ENCODE results near the gene STRN4. TPM values are rescaled to one million over a fixed set of nuclear protein-coding genes. Genes with fewer than 3 reads are reported as not detected.
"Not testable (repeated sequence)": the region's sequence is repeated elsewhere in the genome, so short reads cannot be mapped to it uniquely, and the experiment has no call there.

STRN4 gene
- total and polyA plus RNA-seq, 2 donors (not counting 1 experiment from before 2014, with no cell fraction given): 111 to 112 TPM

DNA sequence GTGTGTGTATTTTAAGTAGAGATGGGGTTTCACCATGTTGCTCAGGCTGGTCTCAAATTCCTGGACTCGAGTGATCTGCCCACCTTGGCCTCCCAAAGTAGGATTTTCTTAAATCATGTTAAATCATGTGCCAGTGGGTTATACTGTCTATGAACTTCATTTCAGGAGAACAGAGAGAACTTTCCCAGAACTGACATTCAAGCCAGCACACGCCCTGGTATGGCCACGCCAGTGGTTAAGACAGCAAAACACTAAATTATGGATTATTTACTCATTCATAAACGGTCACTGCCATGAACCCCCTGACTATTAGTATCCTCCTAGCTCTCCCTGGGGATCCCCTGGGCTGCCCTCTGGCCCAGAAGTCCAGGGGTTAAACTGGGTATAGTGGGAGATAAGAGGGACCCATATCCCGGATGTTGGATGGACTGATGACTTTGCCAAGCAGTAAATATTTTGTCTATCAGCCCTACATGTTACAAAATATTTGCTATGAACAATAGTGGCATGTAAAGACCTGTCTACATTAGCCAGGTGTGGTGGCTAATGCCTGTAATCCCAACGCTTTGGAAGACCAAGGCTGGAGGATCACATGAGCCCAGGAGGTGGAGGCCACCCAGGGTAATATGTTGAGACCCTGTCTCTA is 16.1 kb upstream of the STRN4 start:
- H3K79me2 ChIP-seq (ENCODE audit: control insufficient read depth, insufficient read depth, low read length): no peaks in the 10 kb centered on the region
- Mint-ChIP-seq H3K4me1 (peaks cover 4% of the 10 kb centered on the region), H3K4me3 (no peak overlapping the region), H3K27ac (no peak overlapping the region), H3K9me3 (ENCODE audit: insufficient read depth) (no peaks in the 10 kb centered on the region), H3K27me3 (no peaks in the 10 kb centered on the region)
- H2AFZ ChIP-seq (ENCODE audit: insufficient read depth, low read depth, low read length, poor library complexity, severe bottlenecking): no peak overlapping the region
- no peak for ATAC-seq (ENCODE audit: low read depth)
- H3K9me3 ChIP-seq (ENCODE audit: control extremely low read depth in 1 of 3, control insufficient read depth in 2 of 3, insufficient read depth in 1 of 3, low read length in 2 of 3): peaks cover 0 to 4% (median 0%) of the 10 kb centered on the region in 3 donors
- CTCF ChIA-PET: no interaction called here
- TF ChIP-seq EZH2 (IDR thresholded peaks at IDR 0.05; ENCODE audit: borderline replicate concordance, insufficient read depth, low read depth, low read length, poor library complexity, severe bottlenecking): no peak
- TF ChIP-seq, protein P1, sequence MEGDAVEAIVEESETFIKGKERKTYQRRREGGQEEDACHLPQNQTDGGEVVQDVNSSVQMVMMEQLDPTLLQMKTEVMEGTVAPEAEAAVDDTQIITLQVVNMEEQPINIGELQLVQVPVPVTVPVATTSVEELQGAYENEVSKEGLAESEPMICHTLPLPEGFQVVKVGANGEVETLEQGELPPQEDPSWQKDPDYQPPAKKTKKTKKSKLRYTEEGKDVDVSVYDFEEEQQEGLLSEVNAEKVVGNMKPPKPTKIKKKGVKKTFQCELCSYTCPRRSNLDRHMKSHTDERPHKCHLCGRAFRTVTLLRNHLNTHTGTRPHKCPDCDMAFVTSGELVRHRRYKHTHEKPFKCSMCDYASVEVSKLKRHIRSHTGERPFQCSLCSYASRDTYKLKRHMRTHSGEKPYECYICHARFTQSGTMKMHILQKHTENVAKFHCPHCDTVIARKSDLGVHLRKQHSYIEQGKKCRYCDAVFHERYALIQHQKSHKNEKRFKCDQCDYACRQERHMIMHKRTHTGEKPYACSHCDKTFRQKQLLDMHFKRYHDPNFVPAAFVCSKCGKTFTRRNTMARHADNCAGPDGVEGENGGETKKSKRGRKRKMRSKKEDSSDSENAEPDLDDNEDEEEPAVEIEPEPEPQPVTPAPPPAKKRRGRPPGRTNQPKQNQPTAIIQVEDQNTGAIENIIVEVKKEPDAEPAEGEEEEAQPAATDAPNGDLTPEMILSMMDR (IDR thresholded peaks at IDR 0.05): no peak
- H3K27ac ChIP-seq (ENCODE audit: low read length in 2 of 2): no peak overlapping the region
- no peak overlapping the region for H3K4me3 ChIP-seq (ENCODE audit: control extremely low read depth in 1 of 5, extremely low read depth in 1 of 5, insufficient read depth in 1 of 5, low read depth in 2 of 5, low read length in 4 of 5)
- H3K27me3 ChIP-seq (replicated peaks in 1 of 4; ENCODE audit: control extremely low read depth in 1 of 4, control insufficient read depth in 3 of 4, insufficient read depth in 4 of 4, low read length in 3 of 4): no peaks in the 10 kb centered on the region
- POLR2A ChIA-PET: no interaction called here
- H3K36me3 ChIP-seq (replicated peaks in 1 of 2; ENCODE audit: control extremely low read depth in 1 of 2, control insufficient read depth in 1 of 2, extremely low read depth in 1 of 2, insufficient read depth in 2 of 2, low read length in 1 of 2): no peaks in the 10 kb centered on the region
- no peak overlapping the region for H3K9ac ChIP-seq (ENCODE audit: low read length)
- H3K4me2 ChIP-seq (replicated peaks; ENCODE audit: low read depth, low read length, poor library complexity, severe bottlenecking): no peak overlapping the region
- H4K20me1 ChIP-seq (ENCODE audit: control insufficient read depth, insufficient read depth, low read length, poor library complexity, severe bottlenecking): peaks cover 8% of the 10 kb centered on the region
- peaks cover 0 to 3% of the 10 kb centered on the region in 2 donors for H3K4me1 ChIP-seq (ENCODE audit: control insufficient read depth in 2 of 2, insufficient read depth in 2 of 2, low read length in 2 of 2)
- 98% methylated on average over 3 of the region's 6 CpGs for WGBS (ENCODE audit: insufficient coverage)
- no peak for DNase-seq
- intact Hi-C loops (cut with micrococcal nuclease): no loop called here

DNA sequence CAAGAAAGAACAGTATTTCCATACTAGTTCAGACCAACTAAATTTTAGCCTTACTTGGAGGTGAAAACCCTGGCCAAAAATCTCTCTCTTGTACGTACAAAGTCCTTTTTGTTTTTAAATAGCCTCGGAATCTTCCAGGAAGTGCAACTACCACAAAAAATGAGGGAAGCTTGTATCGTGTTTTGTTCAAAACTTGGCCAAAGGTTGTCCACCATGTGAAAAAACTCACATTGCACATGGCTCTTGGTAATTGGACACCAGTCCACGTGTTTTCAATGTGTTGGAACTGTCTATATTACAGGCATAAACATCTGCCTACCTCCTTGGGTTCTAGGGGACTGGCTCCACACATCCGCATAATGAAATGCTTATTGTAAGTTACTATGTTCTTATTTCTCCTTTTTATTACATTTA is 15.2 kb upstream of the STRN4 start:
- no peak overlapping the region for H3K4me3 Mint-ChIP-seq
- no peaks in the 10 kb centered on the region for H3K9me3 Mint-ChIP-seq (ENCODE audit: insufficient read depth)
- no peak overlapping the region for H2AFZ ChIP-seq (ENCODE audit: insufficient read depth, low read depth, low read length, poor library complexity, severe bottlenecking)
- H3K27me3 ChIP-seq (replicated peaks in 1 of 4; ENCODE audit: control extremely low read depth in 1 of 4, control insufficient read depth in 3 of 4, insufficient read depth in 4 of 4, low read length in 3 of 4): no peaks in the 10 kb centered on the region
- no peak overlapping the region for H3K4me3 ChIP-seq (ENCODE audit: control extremely low read depth in 1 of 5, extremely low read depth in 1 of 5, insufficient read depth in 1 of 5, low read depth in 2 of 5, low read length in 4 of 5)
- no peak overlapping the region for H3K27ac Mint-ChIP-seq
- no peak overlapping the region for H3K9ac ChIP-seq (ENCODE audit: low read length)
- no peaks in the 10 kb centered on the region for H3K27me3 Mint-ChIP-seq
- peaks cover 0 to 5% of the 10 kb centered on the region in 2 donors for H3K4me1 ChIP-seq (ENCODE audit: control insufficient read depth in 2 of 2, insufficient read depth in 2 of 2, low read length in 2 of 2)
- H3K4me1 Mint-ChIP-seq: peaks cover 2% of the 10 kb centered on the region
- 91% methylated on average over 2 of the region's 5 CpGs for WGBS (ENCODE audit: insufficient coverage)
- ChIA-PET CTCF (interaction anchor here (1.3 kb wide), 1 partner anchor 79 kb away, joined by 10 read pairs; no protein-coding TSS in a partner anchor), POLR2A (no interaction called here)
- no peaks in the 10 kb centered on the region for H3K36me3 ChIP-seq (replicated peaks in 1 of 2; ENCODE audit: control extremely low read depth in 1 of 2, control insufficient read depth in 1 of 2, extremely low read depth in 1 of 2, insufficient read depth in 2 of 2, low read length in 1 of 2)
- intact Hi-C loops (cut with micrococcal nuclease): no loop called here
- peaks cover 0 to under 1% (median 0%) of the 10 kb centered on the region in 3 donors for H3K9me3 ChIP-seq (ENCODE audit: control extremely low read depth in 1 of 3, control insufficient read depth in 2 of 3, insufficient read depth in 1 of 3, low read length in 2 of 3)
- no peak overlapping the region for H3K27ac ChIP-seq (ENCODE audit: low read length in 2 of 2)
- no peak overlapping the region for H3K4me2 ChIP-seq (replicated peaks; ENCODE audit: low read depth, low read length, poor library complexity, severe bottlenecking)
- ATAC-seq (ENCODE audit: low read depth) (no peak), DNase-seq (no peak)
- H4K20me1 ChIP-seq (ENCODE audit: control insufficient read depth, insufficient read depth, low read length, poor library complexity, severe bottlenecking): peaks cover 15% of the 10 kb centered on the region
- peaks cover 8% of the 10 kb centered on the region for H3K79me2 ChIP-seq (ENCODE audit: control insufficient read depth, insufficient read depth, low read length)
- TF ChIP-seq, protein P1 (IDR thresholded peaks at IDR 0.05): no peak
- TF ChIP-seq EZH2 (IDR thresholded peaks at IDR 0.05; ENCODE audit: borderline replicate concordance, insufficient read depth, low read depth, low read length, poor library complexity, severe bottlenecking): no peak

DNA sequence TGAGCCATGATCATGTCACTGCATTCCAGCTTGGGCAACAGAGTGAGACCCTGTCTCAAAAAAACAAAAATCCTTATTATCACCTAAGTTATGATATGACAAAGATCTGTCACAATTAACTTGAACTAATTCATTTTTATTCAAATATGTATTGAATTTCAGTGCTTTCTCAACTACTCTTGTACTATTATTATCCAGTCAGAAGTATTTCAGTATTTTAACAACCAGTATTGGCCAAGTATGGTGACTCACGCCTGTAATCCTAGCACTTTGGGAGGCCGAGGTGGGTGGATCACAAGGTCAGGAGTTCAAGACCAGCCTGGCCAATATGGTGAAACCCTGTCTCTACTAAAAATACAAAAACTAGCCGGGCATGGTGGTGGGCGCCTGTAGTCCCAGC is 14.6 kb upstream of the STRN4 start:
- H3K4me3 Mint-ChIP-seq; H3K9ac ChIP-seq (ENCODE audit: low read length); H3K4me3 ChIP-seq (ENCODE audit: control extremely low read depth in 1 of 5, extremely low read depth in 1 of 5, insufficient read depth in 1 of 5, low read depth in 2 of 5, low read length in 4 of 5); H3K9me3 ChIP-seq (ENCODE audit: control extremely low read depth in 1 of 3, control insufficient read depth in 2 of 3, insufficient read depth in 1 of 3, low read length in 2 of 3); intact Hi-C loops (cut with micrococcal nuclease); ATAC-seq (ENCODE audit: low read depth); H3K4me1 ChIP-seq (ENCODE audit: control insufficient read depth in 2 of 2, insufficient read depth in 2 of 2, low read length in 2 of 2); H3K79me2 ChIP-seq (ENCODE audit: control insufficient read depth, insufficient read depth, low read length); H3K27me3 ChIP-seq (replicated peaks in 1 of 4; ENCODE audit: control extremely low read depth in 1 of 4, control insufficient read depth in 3 of 4, insufficient read depth in 4 of 4, low read length in 3 of 4); DNase-seq; H3K27ac Mint-ChIP-seq; H3K27ac ChIP-seq (ENCODE audit: low read length in 2 of 2); H3K4me1 Mint-ChIP-seq; H2AFZ ChIP-seq (ENCODE audit: insufficient read depth, low read depth, low read length, poor library complexity, severe bottlenecking); H3K4me2 ChIP-seq (replicated peaks; ENCODE audit: low read depth, low read length, poor library complexity, severe bottlenecking); H3K9me3 Mint-ChIP-seq (ENCODE audit: insufficient read depth); POLR2A ChIA-PET; H3K27me3 Mint-ChIP-seq; H3K36me3 ChIP-seq (replicated peaks in 1 of 2; ENCODE audit: control extremely low read depth in 1 of 2, control insufficient read depth in 1 of 2, extremely low read depth in 1 of 2, insufficient read depth in 2 of 2, low read length in 1 of 2): not testable (repeated sequence)
- no CpG with 5 or more reads among the region's 4 CpGs for WGBS (ENCODE audit: insufficient coverage)
- H4K20me1 ChIP-seq (ENCODE audit: control insufficient read depth, insufficient read depth, low read length, poor library complexity, severe bottlenecking): peaks cover 16% of the 10 kb centered on the region
- CTCF ChIA-PET: interaction anchor here (1.3 kb wide), 1 partner anchor 80 kb away, joined by 10 read pairs; no protein-coding TSS in a partner anchor
